HepG2 (cell line): Measurements from ENCODE around the gene NXPH1. TPM values are rescaled to one million over a fixed set of nuclear protein-coding genes. Genes with fewer than 3 reads are reported as not detected.

Experiments
- ATAC-seq: fragments of 200-7000 bp; cut with Tn5 transposase; 3 replicates; pipeline ENCODE4 v1.9.1; 2020; ENCODE audit warnings: mild to moderate bottlenecking, moderate library complexity
- BruUV-seq: library from RNA; stranded (reverse); fragments of 400-500 nt; replicated peaks from 2 replicates; lab custom pipeline; 2021; lab: Mats Ljungman, UMichigan
- CTCF ChIA-PET: fragments of 300-600 bp; formaldehyde crosslinking; extraction: SDS; loops from one replicate; lab custom pipeline; 2021; ENCODE audit warnings: low total read pairs, inconsistent platforms, low intra/inter-chr PET ratio; lab: Yijun Ruan, JAX
- POLR2A ChIA-PET: fragments of 350-600 bp; sonication (Branson Sonifier 250); formaldehyde crosslinking; loops from one replicate; lab custom pipeline; 2020; ENCODE audit warnings: antibody characterized with exemption, inconsistent platforms; lab: Yijun Ruan, JAX
- DNase-seq: peaks from one replicate; pipeline ENCODE4 v3.0.0-alpha.2; 2015; ENCODE audit warnings: low spot score
- FAIRE-seq: peaks from 3 replicates; lab custom pipeline; 2011; peaks lifted over from hg19 to GRCh38; lab: Jason Lieb, UNC
- H2AFZ ChIP-seq: one replicate; pipeline ENCODE4 v1.6.1; 2011; ENCODE audit warnings: low read length, inconsistent platforms
- H3K27ac ChIP-seq: fragments of 300-600 bp; 3 replicates; pipeline ENCODE4 v1.8.0; 2011; ENCODE audit warnings: mixed run types, mild to moderate bottlenecking, mixed read lengths, low read length, inconsistent platforms; ENCODE audit not compliant: insufficient read depth; ENCODE audit errors: extremely low read length
- H3K27me3 ChIP-seq, 2 experiments: fragments of 200-600 bp in 1 of 2; 2 replicates in 1 of 2; 3 replicates in 1 of 2; pipeline versions ENCODE4 v1.6.0 to v1.8.0; 2011; ENCODE audit warnings: low read length in 2 of 2, mild to moderate bottlenecking in 2 of 2, moderate library complexity in 2 of 2, inconsistent platforms in 1 of 2; ENCODE audit not compliant: insufficient read depth in 2 of 2, control insufficient read depth in 1 of 2
- H3K36me3 ChIP-seq, 2 experiments: fragments of 200-600 bp in 1 of 2; replicated peaks in 1 of 2; 2 replicates in 1 of 2; 3 replicates in 1 of 2; pipeline versions ENCODE4 v1.5.1 to v1.8.0; 2011; ENCODE audit warnings: low read length in 2 of 2, inconsistent platforms in 1 of 2; ENCODE audit not compliant: insufficient read depth in 2 of 2, control insufficient read depth in 1 of 2
- H3K4me1 ChIP-seq: 2 replicates; pipeline ENCODE4 v1.5.1; 2012; ENCODE audit warnings: low read length, inconsistent platforms; ENCODE audit not compliant: insufficient read depth
- H3K4me2 ChIP-seq: 2 replicates; pipeline ENCODE4 v1.6.0; 2011; ENCODE audit warnings: low read depth, low read length, inconsistent platforms
- H3K4me3 ChIP-seq, 3 experiments: fragments of 200-600 bp in 1 of 3; sonication (generic), shearing (Covaris generic) in 1 of 3; replicated peaks in 1 of 3; 2 replicates each; pipeline ENCODE4 v1.5.1; 2011 to 2016; ENCODE audit warnings: low read length in 3 of 3, inconsistent platforms in 2 of 3, low read depth in 2 of 3, mild to moderate bottlenecking in 2 of 3, control low read depth in 1 of 3, mixed read lengths in 1 of 3; ENCODE audit not compliant: insufficient read depth in 1 of 3
- H3K79me2 ChIP-seq: one replicate; pipeline ENCODE4 v1.6.1; 2011; ENCODE audit warnings: low read length, inconsistent platforms; ENCODE audit not compliant: insufficient read depth
- H3K9ac ChIP-seq: 2 replicates; pipeline ENCODE4 v1.6.0; 2011; ENCODE audit warnings: mild to moderate bottlenecking, low read depth, low read length, inconsistent platforms; ENCODE audit not compliant: insufficient read depth
- H3K9me3 ChIP-seq: 2 replicates; pipeline ENCODE4 v1.5.1; 2012; ENCODE audit warnings: mild to moderate bottlenecking, low read length
- H4K20me1 ChIP-seq: 2 replicates; pipeline ENCODE4 v1.6.0; 2011; ENCODE audit warnings: inconsistent platforms, mild to moderate bottlenecking, low read length, moderate library complexity; ENCODE audit not compliant: insufficient read depth
- EHMT2 ChIP-seq: fragments of 200-600 bp; sonication (generic); IDR thresholded peaks from 2 replicates; pipeline ENCODE4 v1.7.0; 2017; ENCODE audit warnings: antibody characterized with exemption, low read depth, low read length, borderline replicate concordance
- GTF3A ChIP-seq: sonication (generic); formaldehyde crosslinking; conservative IDR thresholded peaks from 2 replicates; pipeline ENCODE4 v1.4.0; 2020; ENCODE audit warnings: mild to moderate bottlenecking, missing genetic modification reagents
- HNF4G ChIP-seq, 2 experiments: sonication (generic) in 1 of 2; formaldehyde crosslinking in 1 of 2; IDR thresholded peaks; 2 replicates each; pipeline versions ENCODE4 v1.4.0 to v1.6.1; 2011 to 2020; ENCODE audit warnings: borderline replicate concordance in 2 of 2, low read depth in 2 of 2, mild to moderate bottlenecking in 2 of 2, low read length in 1 of 2, missing genetic modification reagents in 1 of 2, moderate library complexity in 1 of 2
- KLF6 ChIP-seq: IDR thresholded peaks from 2 replicates; pipeline ENCODE4 v1.8.0; 2016; ENCODE audit warnings: missing biosample characterization, missing genetic modification reagents
- NCOA5 ChIP-seq: sonication (generic); formaldehyde crosslinking; IDR thresholded peaks from 2 replicates; pipeline ENCODE4 v1.4.0; 2020; ENCODE audit warnings: missing genetic modification reagents
- SCMH1 ChIP-seq: sonication (generic); formaldehyde crosslinking; IDR thresholded peaks from 2 replicates; pipeline ENCODE4 v1.9.0; 2021; ENCODE audit warnings: missing genetic modification reagents, mild to moderate bottlenecking, borderline replicate concordance
- ZC3H4 ChIP-seq: sonication (generic); formaldehyde crosslinking; IDR thresholded peaks from 2 replicates; pipeline ENCODE4 v1.4.0; 2020; ENCODE audit warnings: missing genetic modification reagents, borderline replicate concordance
- ZFP37 ChIP-seq: sonication (generic); formaldehyde crosslinking; IDR thresholded peaks from 2 replicates; pipeline ENCODE4 v1.4.0; 2020; ENCODE audit warnings: missing genetic modification reagents, borderline replicate concordance
- ZNF335 ChIP-seq: sonication (generic); formaldehyde crosslinking; IDR thresholded peaks from 2 replicates; pipeline ENCODE4 v1.4.0; 2020; ENCODE audit warnings: missing genetic modification reagents
- ZNF451 ChIP-seq: sonication (generic); formaldehyde crosslinking; IDR thresholded peaks from 2 replicates; pipeline ENCODE4 v1.5.0; 2020; ENCODE audit warnings: mild to moderate bottlenecking, missing genetic modification reagents
- ZNF468 ChIP-seq: sonication (generic); formaldehyde crosslinking; IDR thresholded peaks from 2 replicates; pipeline ENCODE4 v1.8.0; 2022; ENCODE audit warnings: mild to moderate bottlenecking, moderate library complexity, missing genetic modification reagents
- ZNF547 ChIP-seq: sonication (generic); formaldehyde crosslinking; IDR thresholded peaks from 2 replicates; pipeline ENCODE4 v1.5.1; 2020; ENCODE audit warnings: mild to moderate bottlenecking, missing genetic modification reagents
- ZNF552 ChIP-seq: sonication (generic); formaldehyde crosslinking; IDR thresholded peaks from 2 replicates; pipeline ENCODE4 v1.9.0; 2022; ENCODE audit warnings: missing genetic modification reagents, mild to moderate bottlenecking, borderline replicate concordance
- WGBS: methylation state at CpG from one replicate; pipeline ENCODE4 v1.1.6; 2017; ENCODE audit warnings: low lambda C conversion rate; 5-methylcytosine and 5-hydroxymethylcytosine counted together
- in situ Hi-C: cut with HindIII; loops from 2 replicates; pipeline ENCODE4 v1.10.0; 2017; ENCODE audit warnings: low pct_unique_long_range_greater_than_20kb; ENCODE audit not compliant: extremely low pct_ligation_motif_present
- intact Hi-C: fragments of 100-400 bp; cut with micrococcal nuclease; formaldehyde crosslinking; loops from one replicate; pipeline ENCODE4 v1.10.0; 2022; ENCODE audit not compliant: unreplicated experiment
- polyA plus RNA-seq, 8 experiments: library from polyadenylated mRNA; depleted of rRNA in 3 of 8; stranded (reverse) in 7 of 8; unstranded in 1 of 8; fragments of >200 nt; fragmentation: Illumina TruSeq in 4 of 8; extraction: Trizol in 4 of 8; gene quantifications; 2 replicates each; pipeline versions ENCODE4 v1.2.1 to v1.2.3, GENCODE V29; 2011 to 2016; ENCODE audit warnings: low read depth in 4 of 8, missing spikeins in 1 of 8, mixed read lengths in 1 of 8; ENCODE audit not compliant: insufficient read depth in 1 of 8
- total RNA-seq, 5 experiments: library from RNA; depleted of rRNA; stranded (reverse); fragments of >200 nt; fragmentation: Illumina TruSeq; extraction: Trizol; gene quantifications; 2 replicates each; pipeline ENCODE4 v1.2.3, GENCODE V29; 2016; ENCODE audit warnings: low read depth in 1 of 5
- TF ChIP-seq, protein P1 (sequence below): sonication (generic); IDR thresholded peaks from 2 replicates; pipeline ENCODE4 v1.6.1; 2016; ENCODE audit warnings: low read depth, borderline replicate concordance

The NXPH1 gene
- total and polyA plus RNA-seq, 2 of the 13 experiments (the other 11 are each of a cell fraction or from before 2014, with no cell fraction given): not detected

DNA sequence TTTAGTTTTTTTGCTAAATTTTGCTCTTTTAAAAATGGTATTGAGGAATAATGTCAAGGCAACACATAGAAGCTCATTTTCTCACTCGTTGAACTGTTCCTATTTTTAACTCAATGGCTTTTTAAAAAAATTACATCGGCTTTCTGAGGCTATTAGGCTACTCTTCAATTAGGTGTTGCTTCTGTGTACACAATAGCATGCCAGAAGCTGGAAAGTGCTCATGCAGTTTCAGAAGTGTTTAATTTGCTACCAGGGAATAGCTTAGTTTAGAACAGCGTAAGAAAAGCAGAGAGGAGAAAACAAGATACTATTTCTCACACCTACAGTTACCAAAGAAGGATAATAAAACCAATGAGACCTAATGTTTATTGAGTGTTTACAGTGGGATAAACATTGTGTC, 157.4 kb downstream of the NXPH1 start:
- BruUV-seq: no TSS peak
- no peaks in the 10 kb centered on the region for H3K9me3 ChIP-seq
- H3K79me2 ChIP-seq: no peaks in the 10 kb centered on the region
- FAIRE-seq (no peak), ATAC-seq (no peak), DNase-seq (no peak)
- 0% methylated on average over 3 of the region's 3 CpGs for WGBS
- no peak overlapping the region for H3K4me2 ChIP-seq
- intact Hi-C loops: no loop called here
- in situ Hi-C loops: no loop called here
- no peaks in the 10 kb centered on the region for H4K20me1 ChIP-seq
- H3K27ac ChIP-seq: no peak overlapping the region
- no peaks in the 10 kb centered on the region for H3K36me3 ChIP-seq
- TF ChIP-seq KLF6 (no peak), ZNF468 (CRISPR knock-in tag) (no peak), ZFP37 (CRISPR knock-in tag) (no peak), SCMH1 (CRISPR knock-in tag) (no peak), NCOA5 (no peak), EHMT2 (no peak), ZC3H4 (CRISPR knock-in tag) (no peak), HNF4G (IDR thresholded peaks at IDR 0.05; ENCODE audit: borderline replicate concordance, low read depth, low read length) (no peak), HNF4G (CRISPR knock-in tag; IDR thresholded peaks at IDR 0.05; ENCODE audit: borderline replicate concordance, low read depth) (no peak), GTF3A (CRISPR knock-in tag) (no peak), ZNF335 (no peak), ZNF552 (CRISPR knock-in tag) (no peak), ZNF451 (CRISPR knock-in tag) (no peak), ZNF547 (CRISPR knock-in tag) (no peak)
- TF ChIP-seq, protein P1, sequence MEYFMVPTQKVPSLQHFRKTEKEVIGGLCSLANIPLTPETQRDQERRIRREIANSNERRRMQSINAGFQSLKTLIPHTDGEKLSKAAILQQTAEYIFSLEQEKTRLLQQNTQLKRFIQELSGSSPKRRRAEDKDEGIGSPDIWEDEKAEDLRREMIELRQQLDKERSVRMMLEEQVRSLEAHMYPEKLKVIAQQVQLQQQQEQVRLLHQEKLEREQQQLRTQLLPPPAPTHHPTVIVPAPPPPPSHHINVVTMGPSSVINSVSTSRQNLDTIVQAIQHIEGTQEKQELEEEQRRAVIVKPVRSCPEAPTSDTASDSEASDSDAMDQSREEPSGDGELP: no peak
- H3K4me3 ChIP-seq: no peak overlapping the region
- ChIA-PET POLR2A (no interaction called here), CTCF (no interaction called here)
- no peak overlapping the region for H2AFZ ChIP-seq
- no peaks in the 10 kb centered on the region for H3K4me1 ChIP-seq
- no peaks in the 10 kb centered on the region for H3K27me3 ChIP-seq
- no peak overlapping the region for H3K9ac ChIP-seq
